HS-5 (cell line): ENCODE results near the gene CTDNEP1.

Source experiments
- DNase-seq: peaks from one replicate; pipeline ENCODE4 v3.0.0-alpha.2; 2012; ENCODE audit warnings: low read depth

CTDNEP1 gene

DNA sequence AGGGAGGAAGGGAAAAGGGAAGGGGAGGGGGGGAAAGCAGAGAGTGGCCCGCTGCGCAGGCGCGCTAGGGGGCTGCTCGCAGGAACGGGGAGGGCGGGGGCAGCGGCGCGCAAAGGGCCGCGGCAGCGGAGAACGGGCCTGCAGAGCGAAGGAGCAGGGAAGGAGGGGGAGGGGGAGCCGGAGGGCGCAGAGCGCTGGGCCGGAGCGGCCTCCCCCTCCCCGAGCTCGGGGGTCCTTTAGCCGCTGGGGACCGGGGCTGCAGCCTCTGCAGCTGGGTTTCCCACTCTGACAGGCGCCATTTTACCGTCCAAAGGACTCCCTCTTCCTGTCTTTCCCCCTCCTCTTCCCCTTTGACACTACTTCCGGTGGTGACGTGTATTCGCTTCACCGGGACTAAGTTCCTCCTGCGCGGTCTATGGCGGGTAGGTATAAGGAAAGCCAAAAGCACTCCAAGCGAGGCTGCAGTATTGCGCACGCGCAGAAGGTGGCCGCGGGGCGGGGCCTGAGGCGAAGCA lies at the start of gene CTDNEP1:
TSS of gene CTDNEP1 (minus strand) at position 74 of the 515 bp plus-strand sequence. CDS start 438 bp downstream, outside the sequence.
- peak; percentile 99 for DNase-seq

DNA sequence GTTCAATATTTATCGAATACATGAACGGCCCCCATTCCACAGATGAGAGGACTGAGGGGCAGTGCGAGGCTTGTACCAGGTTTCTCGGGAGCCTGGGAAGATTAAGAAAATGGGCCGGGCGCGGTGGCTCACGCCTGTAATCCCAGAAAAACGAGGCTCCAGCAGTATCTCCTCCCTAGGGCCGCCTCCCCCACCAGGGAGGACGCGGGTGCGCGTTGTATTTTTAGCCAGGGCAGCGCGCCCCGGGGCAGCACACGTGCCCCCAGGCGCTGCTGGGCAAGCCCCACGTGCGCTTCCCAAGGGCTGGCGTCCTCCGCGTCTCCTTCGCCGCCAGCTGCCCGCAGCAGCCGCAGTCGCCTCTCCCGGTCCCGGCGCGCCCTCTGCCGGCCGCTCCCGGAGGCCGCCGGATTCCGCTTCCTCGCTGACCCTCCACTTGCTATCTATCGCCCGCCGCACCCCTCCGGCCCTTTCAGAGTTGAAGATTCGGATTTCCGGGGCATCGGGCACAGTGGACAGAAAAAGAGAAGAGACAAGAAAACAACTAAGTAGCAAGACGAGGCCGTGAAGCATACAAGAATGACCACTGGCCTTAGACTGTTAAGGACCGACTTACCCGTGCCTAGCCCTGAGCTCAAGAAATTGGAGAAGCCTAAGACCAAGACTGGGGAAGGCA lies 44.8 kb upstream of the CTDNEP1 start:
- no peak for DNase-seq

DNA sequence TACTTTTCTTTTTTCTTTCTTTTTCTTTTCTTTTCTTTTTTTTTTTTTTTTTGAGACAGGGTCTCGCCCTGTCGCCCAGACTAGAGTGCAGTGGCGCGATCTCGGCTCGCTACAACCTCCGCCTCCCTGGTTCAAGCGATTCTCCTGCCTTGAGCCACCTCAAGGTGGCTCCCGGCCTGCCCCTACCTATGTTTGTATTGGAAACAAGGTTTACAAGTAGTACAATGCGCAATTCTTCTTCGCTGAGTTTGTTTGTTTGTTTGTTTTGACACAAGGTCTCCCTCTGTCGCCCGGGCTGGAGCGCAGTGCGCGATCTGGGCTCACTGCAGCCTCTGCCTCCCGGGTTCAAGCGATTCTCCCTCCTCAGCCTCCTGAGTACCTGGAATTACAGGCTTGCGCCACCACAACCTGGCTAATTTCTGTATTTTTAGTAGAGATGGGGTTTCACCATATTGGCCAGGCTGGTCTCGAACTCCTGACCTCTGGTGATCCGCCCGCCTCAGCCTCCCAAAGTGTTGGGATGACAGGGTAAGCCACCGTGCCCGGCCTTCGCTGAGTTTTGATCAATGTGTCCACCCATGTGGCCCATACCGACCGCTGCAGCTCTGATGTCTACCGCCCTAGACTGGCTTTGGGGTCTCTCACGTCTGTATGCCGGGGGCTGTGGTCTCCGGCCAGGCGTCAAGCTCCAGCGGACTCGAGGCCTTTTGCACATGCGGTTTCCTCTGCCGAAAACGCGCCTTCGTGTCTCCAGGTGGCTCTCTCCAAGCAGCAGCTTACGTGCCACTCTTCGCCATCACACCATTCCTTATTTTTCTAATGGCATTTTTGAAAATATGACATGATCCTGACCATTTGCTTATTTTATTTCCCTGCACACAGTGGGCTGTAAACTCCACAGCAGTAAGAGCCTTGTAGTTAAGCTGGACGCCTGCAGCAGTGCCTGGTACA lies 44.0 kb upstream of the CTDNEP1 start:
- no peak for DNase-seq

DNA sequence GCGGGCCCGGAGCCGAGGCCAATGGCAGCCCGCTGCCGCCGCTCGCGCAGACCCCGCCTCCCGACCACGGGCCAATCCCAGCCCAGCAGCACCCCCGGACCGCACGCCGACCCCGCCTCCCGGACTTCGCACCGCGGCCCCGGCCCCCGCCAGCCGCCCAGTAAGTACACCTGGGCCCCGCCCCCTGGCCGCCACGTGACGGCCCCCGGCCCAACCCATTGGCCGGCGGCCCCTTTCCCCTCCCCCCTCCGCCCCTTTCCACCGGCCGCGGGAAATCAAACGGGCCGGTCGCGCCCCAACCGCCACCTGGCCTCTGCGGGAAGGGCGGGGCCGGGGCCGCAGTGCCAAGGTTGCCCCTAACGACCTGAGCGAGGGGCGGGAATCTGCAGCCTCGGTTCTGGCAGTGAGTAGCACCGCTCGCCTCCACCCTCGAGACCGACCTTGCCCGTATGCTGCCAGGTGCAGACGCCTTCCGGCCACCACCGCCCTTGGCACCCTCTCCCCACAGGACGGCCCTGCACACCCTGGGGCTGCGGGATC lies 43.1 kb upstream of the CTDNEP1 start, which contains the start of gene YBX2:
TSS of gene YBX2 (minus strand) at position 26 of the 540 bp plus-strand sequence. CDS start 139 bp downstream, outside the sequence.
- DNase-seq, result no peak

DNA sequence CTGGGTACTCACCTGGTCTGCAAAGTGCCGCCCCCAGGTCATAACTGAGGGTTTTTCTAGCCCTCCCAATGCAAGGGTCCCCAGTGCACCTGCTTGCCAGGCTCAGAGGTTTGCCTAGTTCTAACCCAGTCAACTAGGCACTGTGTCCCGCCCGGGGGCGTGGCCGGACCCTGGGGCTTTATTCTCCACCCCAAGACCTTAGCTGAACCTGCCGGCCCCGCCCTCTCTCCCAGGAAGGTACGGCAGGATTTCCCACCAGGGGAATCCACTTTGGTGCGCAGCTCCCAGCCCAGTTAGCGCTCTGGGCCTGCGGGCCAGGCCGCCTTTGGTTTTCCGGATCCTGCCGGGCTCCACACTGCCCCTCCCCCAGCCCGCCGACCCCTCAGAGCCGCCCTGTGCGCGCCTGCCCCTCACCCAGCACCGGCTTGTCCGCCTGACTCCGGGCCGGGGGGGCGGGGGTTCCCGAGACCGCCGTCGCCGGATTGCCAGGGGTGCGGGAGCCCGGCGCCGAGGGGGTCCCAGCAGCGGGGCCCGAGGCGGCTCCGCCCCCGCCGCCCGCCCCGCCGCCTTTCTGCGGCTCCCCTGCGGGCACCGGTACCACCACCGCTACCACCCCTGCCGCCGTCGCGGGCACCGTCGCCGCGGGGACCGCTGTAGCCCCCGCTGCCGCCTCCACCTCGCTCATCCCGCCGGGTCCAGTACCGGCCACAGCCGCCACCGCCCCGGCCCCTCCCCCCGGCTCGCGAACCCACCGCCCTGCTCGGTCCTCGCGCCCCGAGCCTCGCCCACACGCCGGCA lies 42.5 kb upstream of the CTDNEP1 start:
- DNase-seq, result no peak

DNA sequence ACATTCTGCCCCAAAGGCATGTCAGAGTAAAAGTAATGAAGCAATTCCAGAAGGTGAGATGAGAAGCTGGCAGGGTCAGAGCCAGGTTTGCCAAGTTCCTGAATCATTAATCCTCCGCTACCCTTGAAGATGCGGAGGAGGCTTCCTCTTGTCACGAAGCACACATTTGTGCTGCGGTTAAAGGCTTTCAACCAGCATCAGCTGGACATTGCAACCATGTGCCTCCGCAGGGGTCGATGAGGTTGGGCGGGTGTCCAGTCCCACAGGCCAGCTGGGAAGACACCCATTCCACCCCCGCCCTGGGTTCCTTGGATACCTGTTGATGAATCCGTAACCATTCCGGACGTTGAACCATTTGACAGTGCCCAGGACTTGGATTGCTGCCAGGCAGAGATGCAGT lies 41.6 kb upstream of the CTDNEP1 start:
- DNase-seq, result no peak

DNA sequence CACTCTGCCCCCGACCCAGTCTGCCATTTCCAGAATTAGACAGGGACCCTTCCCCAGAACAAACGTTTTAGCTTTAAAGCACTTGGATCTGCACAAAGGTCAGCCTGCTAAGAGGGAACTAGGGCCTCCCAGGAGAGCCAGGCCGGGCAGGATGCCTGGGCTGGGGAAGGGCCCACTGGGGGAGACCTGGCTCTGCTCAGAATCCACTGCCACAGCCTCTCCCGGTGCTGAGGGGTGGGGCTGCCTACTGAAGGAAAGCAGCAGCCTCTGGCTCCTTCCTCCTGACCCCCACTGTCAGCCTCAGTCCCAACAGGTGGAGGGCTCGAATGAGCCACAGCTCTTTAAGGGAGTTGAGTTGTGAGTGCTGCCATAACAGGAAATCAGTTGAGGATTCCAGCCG lies 41.2 kb upstream of the CTDNEP1 start:
- no peak for DNase-seq

DNA sequence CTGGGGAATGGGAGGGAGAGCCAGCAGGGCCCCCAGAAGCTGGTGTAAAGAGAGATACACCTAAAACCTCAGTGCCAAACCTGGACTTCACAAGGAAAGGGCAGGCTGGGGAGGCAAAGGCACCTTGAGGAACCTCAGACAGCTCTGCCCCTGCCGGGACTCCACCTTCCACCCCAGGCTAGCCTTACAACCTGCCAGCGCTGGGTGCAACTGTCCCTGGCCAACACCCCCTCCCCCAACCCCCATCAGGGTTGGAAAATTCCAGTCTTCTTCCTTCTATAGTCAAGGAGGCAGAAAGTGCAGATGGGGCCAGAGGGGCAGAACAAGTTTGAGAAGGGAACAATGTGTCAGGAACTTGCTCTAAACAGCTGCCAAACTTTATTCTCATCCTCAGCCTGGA lies 40.7 kb upstream of the CTDNEP1 start:
- DNase-seq, result no peak

DNA sequence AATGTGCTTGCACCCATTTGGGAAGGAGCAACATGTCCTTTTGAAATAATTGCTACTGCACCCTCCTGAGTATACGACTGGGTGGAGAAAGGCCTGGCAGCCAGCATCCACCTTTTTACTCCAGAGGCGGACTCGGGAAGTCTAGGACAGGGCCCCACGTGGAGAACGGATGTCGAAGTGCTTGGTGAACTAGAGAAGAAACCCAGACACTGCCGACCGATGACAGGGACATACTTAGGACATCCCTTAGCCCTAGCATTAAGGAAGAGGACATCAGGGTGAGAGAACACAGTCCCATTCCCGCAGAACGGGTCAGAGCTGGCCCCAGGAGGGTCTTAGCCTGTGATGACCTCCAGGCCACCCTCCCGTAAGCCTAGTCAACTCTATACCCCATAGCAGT lies 39.2 kb upstream of the CTDNEP1 start:
- DNase-seq, result no peak

DNA sequence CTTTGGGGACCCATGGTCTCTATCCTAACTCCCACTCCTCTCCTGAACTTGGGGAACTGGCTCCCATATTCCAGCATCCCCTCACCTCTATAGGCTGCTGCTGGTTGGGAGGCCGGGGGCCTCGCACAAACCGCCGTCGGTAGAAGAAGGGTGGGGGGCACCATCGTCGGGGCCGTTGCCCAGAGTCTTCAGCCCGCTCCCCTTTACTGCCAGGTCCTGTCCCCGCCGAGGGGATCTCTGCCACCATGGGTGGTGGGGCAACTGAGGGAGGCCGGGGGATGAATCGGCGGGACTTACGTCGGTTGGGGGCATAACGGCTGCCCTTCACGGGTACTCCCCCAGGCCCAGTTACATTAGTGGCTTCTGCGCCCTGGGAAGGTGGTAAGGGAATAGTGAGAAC lies 38.6 kb upstream of the CTDNEP1 start:
- no peak for DNase-seq

DNA sequence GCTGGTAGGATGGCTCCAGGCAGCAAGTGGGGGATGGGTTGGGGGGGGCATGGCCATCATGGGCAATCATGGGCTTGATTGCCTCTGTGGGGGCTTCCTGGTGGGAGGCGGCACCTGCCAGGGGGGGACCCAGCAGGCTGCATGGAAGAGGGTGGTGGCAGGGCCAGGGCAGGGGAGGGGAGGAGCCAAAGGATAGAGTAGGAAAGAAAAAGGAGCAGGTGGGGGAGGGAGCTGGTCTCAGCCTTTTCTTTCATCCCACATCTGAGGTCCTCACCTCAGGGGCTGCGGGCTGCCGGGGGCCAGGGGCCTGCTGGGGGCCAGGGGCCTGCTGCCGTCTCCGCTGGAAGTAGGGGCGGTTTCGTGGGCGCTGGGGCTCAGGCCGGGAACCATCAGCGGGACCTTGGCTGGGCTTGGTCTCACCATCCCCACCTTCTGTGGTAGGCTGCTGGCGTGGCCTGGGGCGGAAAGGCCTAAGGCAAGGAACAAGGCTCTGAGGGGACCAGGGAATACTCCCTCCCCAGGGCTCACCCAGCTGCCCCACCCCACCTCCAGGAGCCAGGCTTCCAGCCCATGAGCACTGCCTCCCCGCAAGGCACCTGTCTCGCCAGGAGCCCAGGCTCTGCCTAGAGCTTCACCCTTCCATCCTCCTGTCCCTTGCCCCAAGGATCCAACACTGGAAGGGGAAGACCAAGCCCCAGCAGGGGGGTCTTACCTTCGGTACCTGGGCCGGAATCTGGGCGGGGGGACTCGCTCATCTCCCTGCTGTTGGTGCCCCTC lies 37.9 kb upstream of the CTDNEP1 start:
- DNase-seq, result no peak

DNA sequence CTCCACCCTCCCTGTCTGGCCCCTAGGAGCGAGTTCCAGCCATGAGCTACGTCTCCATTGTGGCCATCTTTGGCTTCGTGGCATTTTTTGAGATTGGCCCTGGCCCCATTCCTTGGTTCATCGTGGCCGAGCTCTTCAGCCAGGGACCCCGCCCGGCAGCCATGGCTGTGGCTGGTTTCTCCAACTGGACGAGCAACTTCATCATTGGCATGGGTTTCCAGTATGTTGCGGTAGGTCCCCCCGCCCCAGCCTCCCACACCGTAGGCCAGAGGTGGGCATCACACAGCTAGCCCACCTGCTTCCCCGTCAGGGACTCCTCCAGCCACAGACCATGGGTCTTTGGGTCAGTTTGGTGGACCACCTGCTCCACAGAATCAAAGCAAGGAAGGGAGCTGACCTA lies 34.1 kb upstream of the CTDNEP1 start:
- no peak for DNase-seq

DNA sequence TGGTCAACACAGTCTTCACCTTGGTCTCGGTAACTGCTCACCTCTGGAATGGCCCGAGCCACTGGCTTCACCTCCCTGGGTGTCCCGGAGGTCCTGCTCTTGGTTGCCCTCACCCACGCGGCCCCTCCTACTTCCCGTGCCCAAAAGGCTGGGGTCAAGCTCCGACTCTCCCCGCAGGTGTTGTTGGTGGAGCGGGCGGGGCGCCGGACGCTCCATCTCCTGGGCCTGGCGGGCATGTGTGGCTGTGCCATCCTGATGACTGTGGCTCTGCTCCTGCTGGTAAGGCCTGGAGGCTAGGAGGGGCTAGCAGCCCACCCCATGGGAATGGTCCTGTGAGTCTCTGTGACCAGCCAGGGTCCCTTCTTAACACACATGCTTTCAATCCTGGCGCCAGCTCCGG lies 33.4 kb upstream of the CTDNEP1 start:
- no peak for DNase-seq

DNA sequence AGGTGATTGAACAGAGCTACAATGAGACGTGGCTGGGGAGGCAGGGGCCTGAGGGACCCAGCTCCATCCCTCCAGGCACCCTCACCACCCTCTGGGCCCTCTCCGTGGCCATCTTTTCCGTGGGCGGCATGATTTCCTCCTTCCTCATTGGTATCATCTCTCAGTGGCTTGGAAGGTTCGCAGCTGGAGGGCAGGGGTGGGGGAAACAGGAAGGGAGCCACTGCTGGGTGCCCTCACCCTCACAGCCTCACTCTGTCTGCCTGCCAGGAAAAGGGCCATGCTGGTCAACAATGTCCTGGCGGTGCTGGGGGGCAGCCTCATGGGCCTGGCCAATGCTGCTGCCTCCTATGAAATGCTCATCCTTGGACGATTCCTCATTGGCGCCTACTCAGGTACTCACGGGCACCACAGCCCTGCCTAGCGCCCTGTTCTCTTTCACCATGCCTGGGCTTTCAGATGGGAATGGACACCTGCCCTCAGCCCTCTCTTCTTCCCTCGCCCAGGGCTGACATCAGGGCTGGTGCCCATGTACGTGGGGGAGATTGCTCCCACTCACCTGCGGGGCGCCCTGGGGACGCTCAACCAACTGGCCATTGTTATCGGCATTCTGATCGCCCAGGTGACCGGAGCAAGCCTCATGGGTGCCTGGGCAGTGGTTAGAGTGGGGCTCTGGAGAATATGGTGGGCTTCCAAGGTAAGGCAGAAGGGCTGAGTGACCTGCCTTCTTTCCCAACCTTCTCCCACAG lies 32.1 kb upstream of the CTDNEP1 start:
- DNase-seq, result no peak

DNA sequence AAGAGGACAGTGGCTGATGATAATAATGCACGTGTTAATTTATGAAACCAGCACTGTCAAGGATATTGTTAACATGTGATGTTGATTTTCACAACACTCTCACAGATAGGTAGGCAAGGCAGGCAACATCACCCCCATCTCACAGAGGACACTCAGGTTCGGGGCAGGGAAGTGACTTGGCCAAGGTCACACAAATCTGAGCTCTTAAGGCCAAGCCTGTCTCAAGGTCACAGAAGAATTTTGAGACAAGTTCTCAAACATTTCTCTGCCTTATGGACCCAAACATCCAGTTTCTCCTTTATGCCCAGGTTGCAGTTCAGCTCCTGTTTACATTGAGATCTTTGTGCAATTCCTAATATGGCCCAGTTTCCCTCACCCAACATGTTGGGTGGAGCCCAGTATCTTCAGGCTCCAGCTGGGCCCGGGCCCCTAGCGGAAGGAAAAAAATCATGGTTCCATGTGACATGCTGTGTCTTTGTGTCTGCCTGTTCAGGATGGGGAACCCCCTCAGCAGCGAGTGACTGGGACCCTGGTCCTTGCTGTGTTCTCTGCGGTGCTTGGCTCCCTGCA lies 31.3 kb upstream of the CTDNEP1 start:
- DNase-seq, result no peak

DNA sequence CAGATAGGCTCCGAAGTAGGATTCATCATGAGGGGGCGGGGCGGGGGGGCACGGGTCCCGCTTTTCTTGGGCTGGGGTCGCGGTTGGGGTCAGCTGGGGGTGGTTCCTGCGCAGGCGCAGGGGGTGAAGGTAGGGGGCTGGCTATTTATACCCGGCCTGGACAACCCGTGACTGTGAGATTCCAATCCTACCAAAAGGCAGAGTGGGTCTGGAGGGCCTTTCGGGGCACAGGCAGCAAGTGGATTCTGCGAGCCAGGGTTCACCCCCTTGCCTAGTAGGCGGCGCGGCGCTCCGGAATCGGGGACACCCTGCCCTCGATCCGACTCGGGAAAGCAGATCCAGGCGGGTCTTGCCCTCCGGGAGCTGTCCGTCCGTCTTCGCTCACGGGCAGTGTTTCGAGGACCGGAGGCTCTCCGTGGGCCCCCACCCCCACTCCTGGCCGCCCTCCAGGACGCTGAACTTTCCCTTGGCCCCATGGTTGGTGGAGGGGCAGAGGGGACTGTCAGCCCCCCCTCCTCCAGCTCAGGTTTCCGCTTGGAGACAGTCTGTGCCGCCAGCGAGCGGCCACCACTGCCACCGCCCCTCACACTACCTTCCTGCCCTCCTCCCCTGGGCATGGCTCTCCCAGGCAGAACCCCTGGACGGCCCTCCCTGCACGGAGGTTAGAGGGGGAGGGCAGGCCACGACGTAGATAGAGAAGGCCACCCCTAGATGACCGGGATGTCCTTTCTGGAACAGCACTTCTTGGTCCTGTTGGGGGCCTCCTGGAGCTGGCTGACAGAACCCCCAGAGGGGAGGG lies 30.6 kb upstream of the CTDNEP1 start:
- DNase-seq, result no peak

DNA sequence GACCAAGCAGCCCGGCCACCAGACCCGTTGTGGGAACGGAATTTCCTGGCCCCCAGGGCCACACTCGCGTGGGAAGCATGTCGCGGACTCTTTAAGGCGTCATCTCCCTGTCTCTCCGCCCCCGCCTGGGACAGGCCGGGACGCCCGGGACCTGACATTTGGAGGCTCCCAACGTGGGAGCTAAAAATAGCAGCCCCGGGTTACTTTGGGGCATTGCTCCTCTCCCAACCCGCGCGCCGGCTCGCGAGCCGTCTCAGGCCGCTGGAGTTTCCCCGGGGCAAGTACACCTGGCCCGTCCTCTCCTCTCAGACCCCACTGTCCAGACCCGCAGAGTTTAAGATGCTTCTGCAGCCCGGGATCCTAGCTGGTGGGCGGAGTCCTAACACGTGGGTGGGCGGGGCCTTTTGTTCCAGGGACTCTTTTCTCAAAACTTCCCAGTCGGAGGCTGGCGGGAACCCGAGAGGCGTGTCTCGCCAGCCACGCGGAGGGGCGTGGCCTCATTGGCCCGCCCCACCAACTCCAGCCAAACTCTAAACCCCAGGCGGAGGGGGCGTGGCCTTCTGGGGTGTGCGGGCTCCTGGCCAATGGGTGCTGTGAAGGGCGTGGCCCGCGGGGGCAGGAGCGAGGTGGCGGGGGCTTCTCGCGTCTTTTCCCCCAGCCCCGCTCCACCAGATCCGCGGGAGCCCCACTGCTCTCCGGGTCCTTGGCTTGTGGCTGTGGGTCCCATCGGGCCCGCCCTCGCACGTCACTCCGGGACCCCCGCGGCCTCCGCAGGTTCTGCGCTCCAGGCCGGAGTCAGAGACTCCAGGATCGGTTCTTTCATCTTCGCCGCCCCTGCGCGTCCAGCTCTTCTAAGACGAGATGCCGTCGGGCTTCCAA lies 29.8 kb upstream of the CTDNEP1 start, which contains the start of gene SLC2A4:
TSS of gene SLC2A4 (plus strand) at position 645 of the 879 bp plus-strand sequence. CDS start at position 862, 217 bp downstream.
- DNase-seq, result peak; percentile 82

DNA sequence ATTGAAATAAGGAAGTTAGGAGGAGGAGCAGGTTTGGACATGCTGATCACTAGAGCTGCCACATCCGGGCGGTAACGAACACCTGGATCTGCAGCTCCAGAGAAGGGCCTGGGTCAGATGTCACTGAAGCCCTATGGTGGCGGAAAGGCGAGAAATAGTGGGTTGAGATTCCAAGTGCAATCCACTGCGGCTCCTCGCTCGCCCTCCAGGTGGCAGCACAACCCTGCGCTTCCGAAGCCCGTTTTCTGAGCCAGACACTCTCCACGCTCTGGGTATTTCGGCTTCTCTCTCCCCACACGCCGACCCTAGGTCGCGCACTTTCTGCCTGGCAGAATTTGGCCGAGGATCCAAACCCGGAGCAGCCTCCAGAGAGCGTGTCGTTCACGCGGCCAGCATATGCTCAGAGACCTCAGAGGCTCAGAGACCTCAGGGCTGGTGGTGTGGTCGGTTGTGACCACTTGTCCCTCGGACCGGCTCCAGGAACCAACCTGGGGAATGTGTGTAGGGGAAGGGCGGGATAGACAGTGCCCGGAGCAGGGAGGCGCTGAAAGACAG lies 29.1 kb upstream of the CTDNEP1 start:
- DNase-seq, result peak; percentile 50
